ENCODE data around the gene OR13C5. TPM values are rescaled to one million over a fixed set of nuclear protein-coding genes. Genes with fewer than 3 reads are reported as not detected.

Gene OR13C5
- total RNA-seq, 6 donors from 2014 or later = not detected

DNA sequence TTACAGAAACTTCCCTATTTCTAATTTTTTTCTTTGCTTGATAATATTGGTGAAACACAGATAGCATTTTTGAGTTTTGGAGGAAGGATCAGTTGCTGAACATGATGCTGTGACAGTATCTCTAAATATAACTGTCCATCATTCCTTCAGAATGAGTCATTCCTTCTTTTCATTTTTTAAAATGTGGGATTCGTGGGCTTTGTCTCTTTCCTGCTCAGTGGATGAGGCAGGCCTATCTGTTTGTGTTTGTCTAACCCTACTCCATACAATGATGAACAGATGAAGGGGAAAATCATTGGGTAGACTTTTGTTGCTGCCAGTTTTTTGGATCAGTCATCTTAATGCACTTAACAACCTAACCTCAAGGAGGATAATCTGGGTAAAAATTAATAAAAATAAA, 46.0 kb downstream of the OR13C5 start:
- WGBS, 2 donors = 19 to 45% methylated on average over 1 of the region's 1 CpG
- TF ChIP-seq EP300 (IDR thresholded peaks at IDR 0.05) (no peak), POLR2A (IDR thresholded peaks at IDR 0.05) (no peak), CTCF (IDR thresholded peaks at IDR 0.05) (no peak), POLR2AphosphoS5 (IDR thresholded peaks at IDR 0.05) (no peak)
- H3K36me3 ChIP-seq = no peaks in the 10 kb centered on the region
- peaks cover 0 to 3% (median 0%) of the 10 kb centered on the region in 4 donors for H3K9me3 ChIP-seq
- H3K27ac ChIP-seq = no peak overlapping the region
- ATAC-seq (ENCODE audit: low FRiP score in 2 of 2) = no peak
- no peak for DNase-seq
- no peak overlapping the region for H3K4me3 ChIP-seq
- no peaks in the 10 kb centered on the region for H3K4me1 ChIP-seq
- no peaks in the 10 kb centered on the region for H3K27me3 ChIP-seq

Other genes starting within 250 kb of the OR13C5 start
- gene OR13F1, start 95.2 kb downstream of the OR13C5 start, total RNA-seq = not detected
- gene OR13C4, start 72.2 kb downstream of the OR13C5 start, total RNA-seq = not detected
- gene OR13C3, start 62.6 kb downstream of the OR13C5 start, total RNA-seq = under 1 TPM in 1 of 6 donors, not detected in 5; 0.59 TPM
- gene OR13C8, start 30.2 kb downstream of the OR13C5 start, total RNA-seq = not detected
- gene OR13C2, start 6.2 kb upstream of the OR13C5 start, total RNA-seq = not detected
- gene OR13C9, start 18.8 kb upstream of the OR13C5 start, total RNA-seq = not detected
- not detected for gene OR13D1, start 95.1 kb upstream of the OR13C5 start, total RNA-seq
- gene NIPSNAP3A, start 148.3 kb upstream of the OR13C5 start, total RNA-seq = 10 to 100 TPM in 4 of 6 donors, 1 to 10 TPM in 2; 7.8 to 31.5 (median 25.5) TPM
- 1 to 10 TPM in 3 of 6 donors, under 1 TPM in 2, not detected in 1; 0.44 to 2.5 (median 1.3) TPM for gene NIPSNAP3B, start 164.7 kb upstream of the OR13C5 start, total RNA-seq

Measured in upper lobe of left lung (tissue), 6 donors.